Testis (tissue), 2 donors: Measurements from ENCODE around the gene NPIPA2.
"Not testable (repeated sequence)": the region's sequence is repeated elsewhere in the genome, so short reads cannot be mapped to it uniquely, and the experiment has no call there.

Experiments used
- CTCF ChIP-seq, 3 experiments: fragments of 450-650 bp in 2 of 3; fragments of 200-600 bp in 1 of 3; sonication (generic) in 1 of 3; IDR thresholded peaks; one replicate each; pipeline ENCODE4 v1.5.1; 2016 to 2019; ENCODE audit warnings: antibody characterized with exemption in 3 of 3, mild to moderate bottlenecking in 2 of 3, moderate library complexity in 1 of 3
- POLR2A ChIP-seq: fragments of 450-650 bp; IDR thresholded peaks from one replicate; pipeline ENCODE4 v1.6.1; 2017; ENCODE audit warnings: antibody characterized with exemption, mild to moderate bottlenecking, moderate library complexity

GRCh38 chr16:14813890-14814289 is 71.6 kb downstream of the NPIPA2 start:
- TF ChIP-seq CTCF (IDR thresholded peaks at IDR 0.05); POLR2A: not testable (repeated sequence)
